IPS-NIHi7 (cell line): Measurements from ENCODE around the gene GOLGA8S.
"Not testable (repeated sequence)": the region's sequence is repeated elsewhere in the genome, so short reads cannot be mapped to it uniquely, and the experiment has no call there.

Source experiments
- DNase-seq: peaks from one replicate; pipeline ENCODE4 v3.0.0; 2012; ENCODE audit warnings: mixed read lengths; ENCODE audit errors: extremely low spot score

Gene GOLGA8S

DNA sequence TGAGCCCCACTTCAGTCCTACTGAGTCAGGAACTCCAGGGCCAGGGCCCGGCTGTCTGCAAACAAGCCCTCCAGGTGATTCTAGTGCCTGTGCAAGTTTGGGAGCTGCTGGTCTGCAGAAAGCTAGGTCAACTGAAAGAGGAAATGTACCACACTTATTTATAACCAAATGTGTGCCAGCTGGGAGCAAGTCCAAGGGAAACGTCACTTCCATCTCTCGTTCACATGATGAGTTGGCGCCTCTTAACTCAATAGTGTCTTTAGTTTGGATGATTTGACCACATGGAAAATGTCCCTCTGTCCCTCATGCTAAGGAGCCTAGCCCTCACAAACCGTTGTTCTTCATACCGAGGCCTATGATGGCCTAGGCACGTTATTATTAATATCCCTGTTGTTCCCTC is 43.2 kb downstream of the GOLGA8S start:
- DNase-seq: no peak

GRCh38 chr15:23398357-23398756 is 43.8 kb downstream of the GOLGA8S start:
- DNase-seq: not testable (repeated sequence)

- DNase-seq: not testable (repeated sequence)
Observed at GRCh38 chr15:23399207-23399606, 44.7 kb downstream of the GOLGA8S start.

- no peak for DNase-seq
Observed at GRCh38 chr15:23401627-23402026, 47.1 kb downstream of the GOLGA8S start.

DNA sequence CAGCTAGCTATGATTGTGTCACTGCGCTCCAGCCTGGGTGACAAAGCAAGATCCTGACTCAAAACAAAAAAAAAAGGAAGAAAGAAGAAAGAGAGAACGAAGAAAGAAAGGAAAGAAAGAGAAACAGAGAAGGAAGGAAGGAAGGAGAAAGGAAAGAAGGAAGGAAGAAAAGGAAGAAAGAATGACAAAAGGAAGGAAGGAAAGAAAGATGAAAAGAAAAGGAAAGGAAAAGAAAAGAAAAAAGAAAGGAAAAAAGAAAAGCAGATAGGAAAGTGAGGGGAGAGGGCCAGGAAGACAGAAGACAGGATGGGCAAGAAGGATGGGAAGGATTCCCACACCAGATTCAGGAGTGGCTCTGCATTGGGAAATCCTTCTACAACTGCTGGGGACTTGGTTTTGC is 47.6 kb downstream of the GOLGA8S start:
- no peak for DNase-seq

DNA sequence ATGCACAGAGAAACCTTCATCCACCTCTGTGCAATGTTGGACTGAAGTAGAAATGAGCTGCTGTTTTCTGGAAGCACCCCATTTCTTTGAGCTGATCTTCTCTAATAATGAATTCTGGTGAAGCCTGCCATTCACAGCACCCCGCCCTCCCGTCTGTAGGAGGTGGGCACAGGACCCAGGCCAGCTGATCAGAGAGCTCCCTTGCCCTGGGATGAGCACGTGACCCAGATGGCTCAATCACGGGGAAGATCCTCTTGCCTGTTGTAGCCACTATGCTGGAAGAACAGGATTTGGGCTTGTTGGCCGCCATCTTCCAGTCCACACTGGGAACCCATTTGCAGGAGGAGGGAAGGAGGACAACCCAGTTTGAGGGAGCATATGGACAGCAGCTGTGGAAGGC is 48.0 kb downstream of the GOLGA8S start:
- no peak for DNase-seq

DNA sequence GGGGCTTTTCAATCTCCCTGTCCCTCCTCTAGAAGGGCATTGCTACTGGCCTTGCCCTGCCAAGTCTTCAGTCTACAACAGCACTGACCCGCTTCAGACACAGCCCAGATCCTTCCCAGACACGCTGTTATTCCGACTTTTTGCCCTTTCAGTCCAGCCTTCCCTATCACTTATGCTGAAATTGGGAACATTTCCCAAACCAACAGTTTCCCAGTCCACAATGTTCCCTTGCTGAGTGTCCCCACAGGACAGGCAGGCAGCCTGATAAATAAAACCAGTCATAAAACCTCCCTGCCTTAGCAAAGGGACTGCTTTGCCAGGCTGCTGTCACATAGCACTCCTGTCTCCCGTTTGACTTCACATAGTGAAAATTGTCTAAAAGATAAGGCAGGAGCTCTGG is 49.0 kb downstream of the GOLGA8S start:
- no peak for DNase-seq

DNA sequence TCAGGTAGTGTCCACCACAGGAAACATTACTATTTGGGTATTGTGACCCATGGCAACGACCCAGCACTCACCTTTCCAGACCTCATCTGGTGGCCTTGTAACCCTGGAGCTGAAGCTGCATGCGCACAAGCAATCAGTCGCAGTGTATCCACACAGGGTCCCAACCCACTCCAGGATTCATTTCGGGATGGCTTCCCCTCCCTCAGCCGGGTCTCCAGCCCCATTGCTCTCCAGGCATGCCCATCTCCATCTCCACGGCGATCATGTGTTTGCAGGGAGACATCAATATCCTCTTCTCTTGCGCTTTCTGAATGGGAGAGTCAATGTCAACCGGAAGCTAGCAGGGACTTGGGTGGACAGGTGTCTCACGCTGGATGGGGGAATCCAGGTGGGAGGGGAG is 57.3 kb downstream of the GOLGA8S start:
- DNase-seq: no peak

DNA sequence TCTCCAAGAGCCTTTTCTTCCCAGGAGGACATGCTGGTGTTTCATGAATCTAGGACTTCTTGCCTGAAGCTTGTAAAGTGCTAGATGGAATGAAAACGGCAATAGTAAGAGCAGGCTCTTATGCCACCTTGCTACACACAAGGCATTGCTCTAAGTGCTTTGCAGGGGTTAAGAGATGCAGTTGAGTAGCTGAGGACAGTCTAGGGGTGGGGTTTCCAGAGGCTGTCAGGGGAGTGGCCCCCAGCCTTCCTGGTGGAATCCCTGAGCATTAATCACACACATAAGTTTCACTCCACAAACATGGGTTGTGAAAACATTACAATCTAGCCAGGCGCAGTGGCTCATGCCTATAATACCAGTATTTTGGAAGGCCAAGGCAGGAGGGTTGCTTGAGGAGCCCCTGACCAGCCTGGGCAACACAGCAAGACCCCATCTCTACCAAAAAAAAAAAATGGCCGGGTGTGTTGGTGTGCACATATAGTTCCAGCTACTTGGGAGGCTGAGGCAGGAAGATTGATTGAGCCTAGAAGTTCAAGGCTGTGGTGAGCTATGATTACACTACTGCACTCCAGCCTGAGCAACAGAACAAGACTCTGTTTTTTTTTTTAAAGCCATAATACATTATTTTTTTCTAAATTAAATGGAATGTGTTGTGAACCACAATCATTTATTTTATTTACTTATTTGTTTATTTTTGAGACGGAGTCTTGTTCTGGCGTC is 58.5 kb downstream of the GOLGA8S start:
- DNase-seq: not testable (repeated sequence)
